OCI-LY3 (cell line): ENCODE results near the gene RNF141.

ENCODE experiments used
- H2AFZ ChIP-seq: fragments of 200-600, 300-600 bp; shearing (Covaris generic); 2 replicates; pipeline ENCODE4 v1.6.0; 2014; ENCODE audit warnings: antibody characterized with exemption, low read depth, low read length
- H3K27ac ChIP-seq: fragments of 200-600, 300-600 bp; sonication (generic); 2 replicates; pipeline ENCODE4 v1.5.1; 2014; ENCODE audit warnings: mild to moderate bottlenecking, low read length, moderate library complexity, mixed read lengths
- H3K27me3 ChIP-seq: fragments of 200-600, 300-600 bp; sonication (generic); 2 replicates; pipeline ENCODE4 v1.6.1; 2014; ENCODE audit warnings: low read depth, low read length, mixed read lengths
- H3K36me3 ChIP-seq: fragments of 200-600, 300-600 bp; sonication (generic); replicated peaks from 2 replicates; pipeline ENCODE3; 2014; ENCODE audit warnings: low read depth, low read length, mixed read lengths
- H3K4me1 ChIP-seq: fragments of 300-600, 200-600 bp; sonication (generic); 2 replicates; pipeline ENCODE4 v1.6.1; 2014; ENCODE audit warnings: low read length, mixed read lengths
- H3K4me2 ChIP-seq: fragments of 200-600, 300-600 bp; sonication (generic); 2 replicates; pipeline ENCODE4 v1.6.1; 2014; ENCODE audit warnings: low read length, mixed read lengths
- H3K4me3 ChIP-seq: fragments of 300-600, 200-600 bp; sonication (generic); 2 replicates; pipeline ENCODE4 v1.5.1; 2014; ENCODE audit warnings: antibody characterized with exemption, mild to moderate bottlenecking, low read length, moderate library complexity
- H3K79me2 ChIP-seq: fragments of 300-600, 200-600 bp; shearing (Covaris generic); 2 replicates; pipeline ENCODE4 v1.6.1; 2014; ENCODE audit warnings: mild to moderate bottlenecking, low read length, mixed read lengths
- H3K9ac ChIP-seq: fragments of 300-600, 200-600 bp; shearing (Covaris generic); 2 replicates; pipeline ENCODE4 v1.6.0; 2014; ENCODE audit warnings: mild to moderate bottlenecking, low read length, moderate library complexity
- H3K9me3 ChIP-seq: fragments of 200-600, 300-600 bp; shearing (Covaris generic); 2 replicates; pipeline ENCODE4 v1.6.1; 2014; ENCODE audit warnings: low read length, mixed read lengths; ENCODE audit not compliant: insufficient read depth
- H4K20me1 ChIP-seq: fragments of 200-600, 300-600 bp; sonication (generic); 2 replicates; pipeline ENCODE4 v1.6.1; 2016; ENCODE audit warnings: low read length, mixed read lengths; ENCODE audit not compliant: insufficient read depth
- CTCF ChIP-seq: fragments of 200-600, 300-600 bp; sonication (generic); IDR thresholded peaks from 2 replicates; pipeline ENCODE4 v1.5.1; 2014; ENCODE audit warnings: antibody characterized with exemption, low read length, low read depth
- EZH2phosphoT487 ChIP-seq: fragments of 200-600 bp; shearing (Covaris generic); IDR thresholded peaks from 2 replicates; pipeline ENCODE4 v1.6.1; 2018; ENCODE audit warnings: antibody characterized with exemption, mixed run types, low read depth

Gene RNF141

GRCh38 chr11:10587388-10587787 lies 46.4 kb upstream of the RNF141 start:
- TF ChIP-seq EZH2phosphoT487: no peak
- no peak for TF ChIP-seq CTCF
- Histone ChIP-seq H3K9me3 (no peaks in the 10 kb centered on the region), H3K9ac (no peak overlapping the region), H3K27ac (no peak overlapping the region), H3K27me3 (peaks cover 38% of the 10 kb centered on the region), H3K36me3 (no peaks in the 10 kb centered on the region), H2AFZ (no peak overlapping the region), H3K79me2 (no peaks in the 10 kb centered on the region), H3K4me3 (no peak overlapping the region), H3K4me2 (no peak overlapping the region), H4K20me1 (no peaks in the 10 kb centered on the region), H3K4me1 (no peaks in the 10 kb centered on the region)

DNA sequence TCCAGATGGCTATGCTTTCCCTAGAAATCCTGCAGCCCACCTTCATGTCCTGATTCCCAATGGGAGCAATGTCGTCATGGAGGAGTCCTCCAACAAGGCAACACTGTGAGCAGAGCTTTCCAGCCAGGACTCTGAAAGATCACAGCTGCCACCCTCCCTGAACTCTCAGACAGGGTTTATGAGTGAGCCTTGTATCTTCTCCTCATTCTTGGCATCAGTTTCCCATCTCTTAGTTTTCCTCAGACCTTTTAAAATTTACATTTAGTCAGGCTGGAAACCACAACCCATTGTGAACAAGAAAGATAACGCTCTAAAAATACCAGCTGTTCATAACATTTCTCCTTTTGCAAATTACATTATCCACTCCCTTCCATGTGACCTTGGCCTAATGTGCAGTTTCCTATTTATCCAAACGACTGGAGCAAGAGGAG lies 43.1 kb upstream of the RNF141 start:
- Histone ChIP-seq H3K4me1 (peaks cover 9% of the 10 kb centered on the region), H3K9ac (no peak overlapping the region), H3K4me2 (no peak overlapping the region), H3K79me2 (no peaks in the 10 kb centered on the region), H3K27me3 (peaks cover 35% of the 10 kb centered on the region), H3K27ac (no peak overlapping the region), H3K4me3 (no peak overlapping the region), H3K36me3 (no peaks in the 10 kb centered on the region), H3K9me3 (no peaks in the 10 kb centered on the region), H2AFZ (no peak overlapping the region), H4K20me1 (no peaks in the 10 kb centered on the region)
- TF ChIP-seq EZH2phosphoT487: no peak
- TF ChIP-seq CTCF: no peak

GRCh38 chr11:10581481-10582019 lies 40.6 kb upstream of the RNF141 start:
- Histone ChIP-seq H3K4me1 (peaks cover 9% of the 10 kb centered on the region), H3K79me2 (no peaks in the 10 kb centered on the region), H3K9ac (no peak overlapping the region), H3K27me3 (peaks cover 46% of the 10 kb centered on the region), H4K20me1 (no peaks in the 10 kb centered on the region), H3K4me3 (no peak overlapping the region), H3K27ac (no peak overlapping the region), H3K9me3 (no peaks in the 10 kb centered on the region), H2AFZ (no peak overlapping the region), H3K36me3 (no peaks in the 10 kb centered on the region), H3K4me2 (no peak overlapping the region)
- TF ChIP-seq CTCF: no peak
- no peak for TF ChIP-seq EZH2phosphoT487

DNA sequence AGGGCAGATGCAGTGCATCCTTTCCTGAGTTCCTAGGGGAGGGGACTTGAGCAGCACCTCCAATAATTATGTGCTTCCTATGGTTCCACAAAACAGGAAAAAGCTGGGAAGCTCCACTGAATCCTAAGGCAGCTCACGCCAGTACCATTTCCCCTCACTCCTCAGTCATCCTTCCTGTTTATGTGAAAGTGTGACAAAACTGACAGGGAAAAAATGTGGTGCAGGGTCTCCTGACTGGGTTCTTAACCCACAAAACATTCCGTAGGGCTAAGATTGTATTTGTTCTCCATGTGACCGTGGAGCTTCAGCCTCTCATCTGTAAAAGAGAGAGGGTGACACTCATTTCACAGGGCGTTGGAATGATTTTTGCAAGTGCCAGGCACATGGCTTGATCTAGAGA lies 39.6 kb upstream of the RNF141 start:
- Histone ChIP-seq H3K27me3 (peaks cover 51% of the 10 kb centered on the region), H3K4me3 (no peak overlapping the region), H4K20me1 (no peaks in the 10 kb centered on the region), H3K36me3 (no peaks in the 10 kb centered on the region), H2AFZ (no peak overlapping the region), H3K4me2 (no peak overlapping the region), H3K4me1 (peaks cover 9% of the 10 kb centered on the region), H3K9ac (no peak overlapping the region), H3K9me3 (no peaks in the 10 kb centered on the region), H3K79me2 (no peaks in the 10 kb centered on the region), H3K27ac (no peak overlapping the region)
- TF ChIP-seq CTCF (no peak), EZH2phosphoT487 (no peak)
